ENCODE measurements around the gene POLRMT.

POLRMT gene

DNA sequence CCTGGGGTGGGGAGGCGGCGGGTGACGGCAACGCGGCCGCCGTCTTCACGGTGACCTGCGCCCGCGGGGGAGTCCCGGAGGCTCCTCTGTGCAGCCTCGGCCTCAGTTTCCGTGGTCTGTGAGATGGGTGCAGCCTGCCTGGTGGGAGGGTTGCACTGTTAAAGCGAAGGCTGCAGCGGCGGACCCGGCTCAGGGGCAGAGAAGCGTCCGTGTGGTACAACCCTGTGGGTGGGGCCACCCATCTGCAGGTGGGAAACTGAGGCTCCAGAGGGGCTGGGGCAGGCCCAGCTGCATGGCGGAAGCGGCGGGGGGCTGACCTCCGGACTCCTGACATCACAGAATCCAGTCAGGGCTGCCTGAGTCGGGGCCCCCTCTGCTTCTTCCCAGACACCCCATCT is 6.8 kb upstream of the POLRMT start:
- no peak for TF ChIP-seq CTCF (IDR thresholded peaks at IDR 0.05; ENCODE audit: low read depth, low read length)
- no peak for DNase-seq (ENCODE audit: low read depth in 2 of 2)
- H3K4me3 ChIP-seq (replicated peaks in 1 of 2; ENCODE audit: low read depth in 2 of 2, low read length in 2 of 2): peak overlapping the region in 1 of 2 donors; percentile 3

DNA sequence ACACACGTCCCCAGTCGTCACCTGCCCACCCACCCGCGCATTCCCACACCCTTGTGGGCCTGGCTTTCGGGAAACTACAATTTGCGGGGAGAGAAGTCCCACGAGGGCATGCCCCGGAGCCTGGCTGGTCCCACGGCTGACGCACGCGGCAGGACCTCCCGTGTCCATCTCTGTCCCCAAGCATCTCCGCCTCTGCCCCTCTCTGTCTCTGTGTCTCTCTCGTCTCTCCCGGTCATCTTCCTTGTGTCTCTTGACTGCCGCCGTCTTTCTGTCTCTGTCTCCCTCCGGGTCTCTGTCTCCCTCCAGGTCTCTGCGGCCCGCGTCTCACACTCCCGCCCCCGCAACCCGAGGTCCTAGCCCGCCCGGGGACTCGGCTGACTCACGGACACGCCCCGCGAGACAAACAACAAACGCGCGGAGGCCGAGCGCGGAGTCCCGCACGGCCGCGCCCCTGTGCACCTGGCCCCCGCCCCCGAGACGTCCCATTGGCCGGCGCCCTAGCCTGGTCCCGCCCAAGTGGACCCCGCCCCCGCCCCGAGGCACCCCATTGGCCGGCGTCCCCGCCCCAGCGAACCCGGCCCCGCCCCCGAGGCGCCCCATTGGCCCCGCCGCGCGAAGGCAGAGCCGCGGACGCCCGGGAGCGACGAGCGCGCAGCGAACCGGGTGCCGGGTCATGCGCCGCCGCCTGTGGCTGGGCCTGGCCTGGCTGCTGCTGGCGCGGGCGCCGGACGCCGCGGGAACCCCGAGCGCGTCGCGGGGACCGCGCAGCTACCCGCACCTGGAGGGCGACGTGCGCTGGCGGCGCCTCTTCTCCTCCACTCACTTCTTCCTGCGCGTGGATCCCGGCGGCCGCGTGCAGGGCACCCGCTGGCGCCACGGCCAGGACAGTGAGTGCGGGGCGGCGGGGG is 6.2 kb upstream of the POLRMT start, which contains the start of gene FGF22:
Gene FGF22, plus strand, starts transcription at position 627 of the 908 bp plus-strand sequence. Its CDS starts 47 bp downstream, at position 674.
- no peak for TF ChIP-seq CTCF (IDR thresholded peaks at IDR 0.05; ENCODE audit: low read depth, low read length)
- H3K4me3 ChIP-seq (replicated peaks in 1 of 2; ENCODE audit: low read depth in 2 of 2, low read length in 2 of 2): peak within 1 kb of the TSS; percentile 44 to 51
- peak; percentile 82 to 90 for DNase-seq (ENCODE audit: low read depth in 2 of 2)

GRCh38 chr19:638906-639252 is 5.5 kb upstream of the POLRMT start:
- H3K4me3 ChIP-seq (replicated peaks in 1 of 2; ENCODE audit: low read depth in 2 of 2, low read length in 2 of 2): peak overlapping the region in 1 of 2 donors; percentile 44
- TF ChIP-seq CTCF (IDR thresholded peaks at IDR 0.05; ENCODE audit: low read depth, low read length): no peak
- no peak for DNase-seq (ENCODE audit: low read depth in 2 of 2)

DNA sequence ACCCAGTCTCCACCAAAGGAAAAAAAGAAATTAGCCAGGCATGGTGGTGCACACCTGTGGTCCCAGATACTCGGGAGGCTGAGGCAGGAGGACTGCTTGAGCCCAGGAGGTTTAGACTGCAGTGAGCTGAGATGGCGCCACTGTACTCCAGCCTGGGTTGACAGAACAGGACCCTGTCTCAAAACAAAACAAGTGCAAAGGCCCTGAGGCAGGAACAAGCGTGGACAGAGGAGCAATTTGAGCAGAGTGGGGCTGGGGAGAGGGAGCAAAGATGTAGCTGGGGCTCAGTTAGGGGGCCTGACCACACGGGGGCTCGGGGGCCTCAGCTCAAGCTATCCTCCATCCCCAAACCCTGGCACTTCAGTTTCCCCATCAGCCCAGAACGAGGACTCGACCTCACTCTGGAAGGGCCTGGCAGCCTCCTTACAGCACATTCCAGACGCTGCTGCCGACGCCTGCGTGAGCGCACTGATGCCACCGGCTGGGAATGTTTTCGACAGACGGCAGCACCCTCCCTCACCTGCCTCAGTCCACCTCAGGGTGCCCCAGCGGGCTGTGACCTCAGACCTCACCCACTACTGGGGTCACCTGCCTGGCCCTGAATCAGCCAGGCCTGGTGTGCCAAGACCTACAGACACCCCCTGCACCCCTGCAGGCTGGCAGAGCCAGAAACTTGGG is 1.8 kb upstream of the POLRMT start:
- H3K4me3 ChIP-seq (replicated peaks in 1 of 2; ENCODE audit: low read depth in 2 of 2, low read length in 2 of 2): no peak overlapping the region
- TF ChIP-seq CTCF (IDR thresholded peaks at IDR 0.05; ENCODE audit: low read depth, low read length): no peak
- DNase-seq (ENCODE audit: low read depth in 2 of 2): no peak

DNA sequence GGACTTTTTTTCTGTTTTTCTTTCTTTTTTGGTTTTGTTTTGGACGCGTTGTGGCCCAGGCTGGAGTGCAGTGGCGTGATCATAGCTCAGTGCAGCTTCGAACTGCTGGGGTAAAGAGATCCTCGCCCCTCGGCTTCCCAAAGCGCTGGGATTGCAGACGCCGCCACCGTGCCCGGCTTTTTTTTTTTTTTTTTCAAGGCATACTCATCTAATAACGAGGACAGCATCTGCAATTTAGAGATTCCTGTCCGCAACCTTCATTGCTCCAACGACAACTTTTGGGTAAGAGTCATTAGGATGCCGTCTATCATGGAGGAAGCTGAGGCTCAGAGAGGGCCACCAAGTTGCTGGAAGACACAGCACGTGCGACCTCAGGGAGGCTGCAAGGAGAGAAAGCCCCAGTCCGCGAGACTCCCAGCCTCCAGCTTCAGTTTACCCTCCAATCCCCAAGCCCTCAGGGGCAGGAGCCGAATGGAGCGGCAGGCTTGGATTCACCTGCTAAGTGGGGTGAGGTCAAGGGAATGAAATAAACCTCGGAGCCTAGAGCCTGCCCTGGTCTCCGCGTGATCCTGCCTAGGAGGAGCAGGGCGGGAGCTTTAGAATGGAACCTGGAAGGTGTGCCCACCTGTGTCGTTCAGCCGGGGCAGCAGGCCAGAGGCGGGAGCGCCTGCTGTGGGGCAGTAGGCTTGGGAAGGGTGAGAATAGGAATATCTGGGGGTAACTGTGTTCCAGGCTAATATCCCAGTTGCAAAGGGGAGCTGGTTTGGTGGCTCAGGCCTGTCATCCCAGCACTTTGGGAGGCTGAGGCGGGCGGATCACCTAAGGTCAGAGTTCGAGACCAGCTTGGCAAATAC is 676 bp upstream of the POLRMT start:
- peak overlapping the region; percentile 65 to 78 for H3K4me3 ChIP-seq (replicated peaks in 1 of 2; ENCODE audit: low read depth in 2 of 2, low read length in 2 of 2)
- DNase-seq (ENCODE audit: low read depth in 2 of 2): no peak
- no peak for TF ChIP-seq CTCF (IDR thresholded peaks at IDR 0.05; ENCODE audit: low read depth, low read length)

- H3K4me3 ChIP-seq (replicated peaks in 1 of 2; ENCODE audit: low read depth in 2 of 2, low read length in 2 of 2): peak overlapping the region; percentile 73 to 84
- DNase-seq (ENCODE audit: low read depth in 2 of 2): peak; percentile 65 to 67
- TF ChIP-seq CTCF (IDR thresholded peaks at IDR 0.05; ENCODE audit: low read depth, low read length): no peak
Measured at GRCh38 chr19:632579-633067, 714 bp downstream of the POLRMT start.

All from cardiac fibroblast (primary cell).